K562 (cell line): ENCODE measurements around the gene FILIP1L. TPM values are rescaled to one million over a fixed set of nuclear protein-coding genes. Genes with fewer than 3 reads are reported as not detected.

Experiments used
- ATAC-seq: fragments of 200-7000 bp; cut with Tn5 transposase; 3 replicates; pipeline ENCODE4 v1.9.1; 2020; ENCODE audit warnings: moderate library complexity
- BruUV-seq: library from RNA; stranded (reverse); fragments of 400-500 nt; replicated peaks from 2 replicates; lab custom pipeline; 2021; lab: Mats Ljungman, UMichigan
- CTCF ChIA-PET: fragments of 300-600 bp; formaldehyde crosslinking; extraction: SDS; loops from one replicate; lab custom pipeline; 2021; ENCODE audit warnings: low intra/inter-chr PET ratio; lab: Yijun Ruan, JAX
- POLR2A ChIA-PET: fragments of 300-600, 350-650 bp; sonication (Branson Sonifier 250); formaldehyde crosslinking; extraction: SDS; loops from one replicate; lab custom pipeline; 2021; ENCODE audit warnings: antibody characterized with exemption, inconsistent platforms; lab: Yijun Ruan, JAX
- DNase-seq, 4 experiments: peaks; one replicate each; pipeline versions ENCODE4 v3.0.0 to v3.0.0-alpha.2; 2011 to 2018; ENCODE audit warnings: low spot score in 3 of 4, mixed read lengths in 3 of 4; ENCODE audit errors: extremely low read depth in 1 of 4
- FAIRE-seq: peaks from 2 replicates; lab custom pipeline; 2011; peaks lifted over from hg19 to GRCh38; lab: Jason Lieb, UNC
- H2AFZ ChIP-seq: 2 replicates; pipeline ENCODE4 v1.6.0; 2011; ENCODE audit warnings: low read depth, low read length, control low read depth, inconsistent platforms
- H3K27ac ChIP-seq: fragments of 200-600 bp; 3 replicates; pipeline ENCODE4 v1.8.0; 2011; ENCODE audit warnings: low read depth, mild to moderate bottlenecking, control low read depth, inconsistent platforms, low read length, moderate library complexity, mixed read lengths; ENCODE audit errors: extremely low read depth
- H3K27me3 ChIP-seq, 2 experiments: fragments of 300-600 bp in 1 of 2; 2 replicates in 1 of 2; 3 replicates in 1 of 2; pipeline versions ENCODE4 v1.6.0 to v1.8.0; 2011; ENCODE audit warnings: inconsistent platforms in 2 of 2, low read length in 2 of 2, mild to moderate bottlenecking in 1 of 2, mixed read lengths in 1 of 2, moderate library complexity in 1 of 2; ENCODE audit not compliant: control insufficient read depth in 2 of 2, insufficient read depth in 2 of 2
- H3K36me3 ChIP-seq: fragments of 300-600 bp; 3 replicates; pipeline ENCODE4 v1.8.0; 2011; ENCODE audit warnings: mild to moderate bottlenecking, low read length, inconsistent platforms; ENCODE audit not compliant: control insufficient read depth, insufficient read depth
- H3K4me1 ChIP-seq, 2 experiments: fragments of 200-600 bp in 1 of 2; replicated peaks in 1 of 2; 2 replicates in 1 of 2; 3 replicates in 1 of 2; pipeline versions ENCODE4 v1.5.1 to v1.8.0; 2011; ENCODE audit warnings: inconsistent platforms in 2 of 2, low read length in 2 of 2, mild to moderate bottlenecking in 1 of 2, mixed read lengths in 1 of 2, moderate library complexity in 1 of 2; ENCODE audit not compliant: control insufficient read depth in 2 of 2, insufficient read depth in 2 of 2
- H3K4me2 ChIP-seq: 2 replicates; pipeline ENCODE4 v1.6.1; 2011; ENCODE audit warnings: low read length, control low read depth, inconsistent platforms, mixed read lengths; ENCODE audit not compliant: insufficient read depth
- H3K4me3 ChIP-seq: fragments of 200-600 bp; sonication (generic), shearing (Covaris generic); 2 replicates; pipeline ENCODE4 v1.5.1; 2016; ENCODE audit warnings: control low read depth, inconsistent platforms
- H3K79me2 ChIP-seq: fragments of 200-600 bp; 3 replicates; pipeline ENCODE4 v1.8.0; 2011; ENCODE audit warnings: low read length, inconsistent platforms; ENCODE audit not compliant: control insufficient read depth, insufficient read depth
- H3K9ac ChIP-seq, 2 experiments: 2 replicates each; pipeline versions ENCODE4 v1.6.0 to v1.6.1; 2011; ENCODE audit warnings: low read depth in 2 of 2, low read length in 2 of 2, control low read depth in 1 of 2, inconsistent platforms in 1 of 2, mild to moderate bottlenecking in 1 of 2, mixed read lengths in 1 of 2; ENCODE audit not compliant: insufficient read depth in 1 of 2
- H3K9me1 ChIP-seq: one replicate; pipeline ENCODE4 v1.6.0; 2011; ENCODE audit warnings: inconsistent platforms, mild to moderate bottlenecking, low read length, moderate library complexity; ENCODE audit not compliant: control insufficient read depth, insufficient read depth
- H3K9me3 ChIP-seq: replicated peaks from 2 replicates; pipeline ENCODE4 v1.5.1; 2011; ENCODE audit warnings: low read depth, low read length, inconsistent platforms; ENCODE audit not compliant: control insufficient read depth, insufficient read depth
- H4K20me1 ChIP-seq: replicated peaks from 2 replicates; pipeline ENCODE4 v1.6.1; 2011; ENCODE audit warnings: low read length, inconsistent platforms, mixed read lengths; ENCODE audit not compliant: control insufficient read depth, insufficient read depth
- CSDE1 ChIP-seq, 2 experiments: fragments of 450-650 bp; IDR thresholded peaks; 2 replicates each; pipeline ENCODE4 v1.6.1; 2016; ENCODE audit warnings: mild to moderate bottlenecking in 1 of 2
- SPI1 ChIP-seq: IDR thresholded peaks from 2 replicates; pipeline ENCODE4 v1.6.1; 2011; ENCODE audit warnings: low read depth, low read length, control low read depth, borderline replicate concordance
- WGBS: fragments of 100-300 bp; shearing (Covaris generic); methylation state at CpG from one replicate; pipeline ENCODE4 v1.1.6; 2016; ENCODE audit warnings: low coverage, mixed read lengths; ENCODE audit not compliant: insufficient coverage; ENCODE audit errors: missing lambda C conversion rate; 5-methylcytosine and 5-hydroxymethylcytosine counted together
- in situ Hi-C: fragments of 300-500 bp; cut with MboI; formaldehyde crosslinking; loops from 4 replicates; pipeline ENCODE4 v1.15.0; 2018; ENCODE audit warnings: inconsistent platforms, mixed read lengths
- intact Hi-C: fragments of 100-400 bp; cut with micrococcal nuclease; formaldehyde crosslinking; loops from 2 replicates; pipeline ENCODE4 v1.14.2; 2022
- polyA plus RNA-seq, 8 experiments: library from polyadenylated mRNA; depleted of rRNA in 4 of 8; stranded (reverse) in 5 of 8; unstranded in 3 of 8; fragments of >200 nt; fragmentation: Nextera tagmentation in 2 of 8; fragmentation: Illumina TruSeq in 1 of 8; extraction: Ambion mirVana in 2 of 8; extraction: Trizol in 1 of 8; gene quantifications; 2 replicates each; pipeline versions ENCODE4 v1.2.1 to v1.2.3, GENCODE V29; 2011 to 2014; ENCODE audit warnings: inconsistent platforms in 1 of 8, missing spikeins in 1 of 8
- total RNA-seq, 7 experiments: library from RNA; depleted of rRNA in 6 of 7; stranded (reverse); fragments of >200 nt in 6 of 7; fragmentation: Illumina TruSeq in 2 of 7; extraction: Trizol in 2 of 7; gene quantifications; 2 replicates each; pipeline versions ENCODE4 v1.2.1 to v1.2.3, GENCODE V29; 2011 to 2021; ENCODE audit warnings: low replicate concordance in 1 of 7
- TF ChIP-seq, protein P1 (sequence below): sonication (generic); IDR thresholded peaks from 2 replicates; pipeline ENCODE4 v1.6.1; 2016
- TF ChIP-seq, protein P2 (sequence below): fragments of 450-650 bp; IDR thresholded peaks from 2 replicates; pipeline ENCODE4 v1.6.1; 2018; ENCODE audit not compliant: partially characterized antibody

The FILIP1L gene
- total and polyA plus RNA-seq, 9 of the 15 experiments (the other 6 are each of a cell fraction or from before 2014, with no cell fraction given): 0.50 to 2.1 (median 1.1) TPM

DNA sequence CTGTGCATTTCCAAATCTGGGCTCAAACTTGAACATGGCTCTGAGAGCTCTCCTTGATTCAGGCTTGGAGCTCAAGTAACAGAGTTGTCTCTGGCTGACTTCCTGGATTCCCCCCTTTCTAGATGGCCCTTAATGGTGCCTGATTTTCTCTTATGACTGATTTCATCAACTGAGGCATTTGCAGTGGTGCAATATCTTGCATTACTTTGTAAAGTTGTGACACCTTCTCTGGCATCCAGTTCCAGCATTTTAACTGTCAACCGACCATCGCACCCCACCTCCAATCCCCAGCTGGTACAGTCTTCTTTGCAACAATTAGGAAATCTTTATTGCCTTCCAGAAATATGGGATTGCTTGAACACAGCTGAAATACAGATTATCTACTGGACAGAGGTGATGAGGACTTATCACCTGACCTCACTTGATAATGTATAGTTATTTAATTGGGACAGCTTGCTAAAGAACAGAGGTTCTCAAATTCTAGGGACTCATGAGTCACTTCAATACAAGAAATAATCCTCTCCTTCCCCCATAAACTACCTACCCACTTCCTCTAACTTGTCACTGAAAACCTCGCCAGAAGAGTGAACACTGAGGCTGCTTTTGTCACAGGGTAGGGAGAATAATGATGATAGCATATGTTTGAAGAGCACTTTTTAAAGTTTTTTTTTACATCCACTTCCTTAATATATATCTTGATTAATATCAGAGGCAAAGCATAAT, 41.8 kb downstream of the FILIP1L start:
- FAIRE-seq: no peak
- no peak for DNase-seq
- peaks cover 2 to 31% of the 10 kb centered on the region in 2 experiments; a peak in 3 of 5 replicates for H3K4me1 ChIP-seq
- ATAC-seq: no peak
- no TSS peak for BruUV-seq
- H3K9me1 ChIP-seq: no peaks in the 10 kb centered on the region
- ChIA-PET CTCF (no interaction called here), POLR2A (no interaction called here)
- in situ Hi-C loops (loop anchor here (10.0 to 25.0 kb wide), 2 partner anchors 182 to 235 kb away; no protein-coding TSS in a partner anchor), intact Hi-C loops (no loop called here)
- no peaks in the 10 kb centered on the region for H3K36me3 ChIP-seq
- 31% methylated on average over 3 of the region's 3 CpGs for WGBS
- no peak overlapping the region for H2AFZ ChIP-seq
- no peak overlapping the region for H3K4me3 ChIP-seq
- H3K27ac ChIP-seq: no peak overlapping the region
- no peaks in the 10 kb centered on the region for H4K20me1 ChIP-seq
- TF ChIP-seq CSDE1 (IDR thresholded peaks at IDR 0.05) (no peak), SPI1 (peak; percentile 65)
- TF ChIP-seq, protein P1, sequence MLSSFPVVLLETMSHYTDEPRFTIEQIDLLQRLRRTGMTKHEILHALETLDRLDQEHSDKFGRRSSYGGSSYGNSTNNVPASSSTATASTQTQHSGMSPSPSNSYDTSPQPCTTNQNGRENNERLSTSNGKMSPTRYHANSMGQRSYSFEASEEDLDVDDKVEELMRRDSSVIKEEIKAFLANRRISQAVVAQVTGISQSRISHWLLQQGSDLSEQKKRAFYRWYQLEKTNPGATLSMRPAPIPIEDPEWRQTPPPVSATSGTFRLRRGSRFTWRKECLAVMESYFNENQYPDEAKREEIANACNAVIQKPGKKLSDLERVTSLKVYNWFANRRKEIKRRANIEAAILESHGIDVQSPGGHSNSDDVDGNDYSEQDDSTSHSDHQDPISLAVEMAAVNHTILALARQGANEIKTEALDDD: peak; percentile 60; the same call in 1 of the 2 replicates
- TF ChIP-seq, protein P2, sequence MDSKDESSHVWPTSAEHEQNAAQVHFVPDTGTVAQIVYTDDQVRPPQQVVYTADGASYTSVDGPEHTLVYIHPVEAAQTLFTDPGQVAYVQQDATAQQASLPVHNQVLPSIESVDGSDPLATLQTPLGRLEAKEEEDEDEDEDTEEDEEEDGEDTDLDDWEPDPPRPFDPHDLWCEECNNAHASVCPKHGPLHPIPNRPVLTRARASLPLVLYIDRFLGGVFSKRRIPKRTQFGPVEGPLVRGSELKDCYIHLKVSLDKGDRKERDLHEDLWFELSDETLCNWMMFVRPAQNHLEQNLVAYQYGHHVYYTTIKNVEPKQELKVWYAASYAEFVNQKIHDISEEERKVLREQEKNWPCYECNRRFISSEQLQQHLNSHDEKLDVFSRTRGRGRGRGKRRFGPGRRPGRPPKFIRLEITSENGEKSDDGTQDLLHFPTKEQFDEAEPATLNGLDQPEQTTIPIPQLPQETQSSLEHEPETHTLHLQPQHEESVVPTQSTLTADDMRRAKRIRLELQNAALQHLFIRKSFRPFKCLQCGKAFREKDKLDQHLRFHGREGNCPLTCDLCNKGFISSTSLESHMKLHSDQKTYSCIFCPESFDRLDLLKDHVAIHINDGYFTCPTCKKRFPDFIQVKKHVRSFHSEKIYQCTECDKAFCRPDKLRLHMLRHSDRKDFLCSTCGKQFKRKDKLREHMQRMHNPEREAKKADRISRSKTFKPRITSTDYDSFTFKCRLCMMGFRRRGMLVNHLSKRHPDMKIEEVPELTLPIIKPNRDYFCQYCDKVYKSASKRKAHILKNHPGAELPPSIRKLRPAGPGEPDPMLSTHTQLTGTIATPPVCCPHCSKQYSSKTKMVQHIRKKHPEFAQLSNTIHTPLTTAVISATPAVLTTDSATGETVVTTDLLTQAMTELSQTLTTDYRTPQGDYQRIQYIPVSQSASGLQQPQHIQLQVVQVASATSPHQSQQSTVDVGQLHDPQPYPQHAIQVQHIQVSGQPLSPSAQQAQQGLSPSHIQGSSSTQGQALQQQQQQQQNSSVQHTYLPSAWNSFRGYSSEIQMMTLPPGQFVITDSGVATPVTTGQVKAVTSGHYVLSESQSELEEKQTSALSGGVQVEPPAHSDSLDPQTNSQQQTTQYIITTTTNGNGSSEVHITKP: peak; percentile 12
- no peaks in the 10 kb centered on the region for H3K27me3 ChIP-seq
- no peak overlapping the region for H3K9ac ChIP-seq
- no peaks in the 10 kb centered on the region for H3K9me3 ChIP-seq
- H3K79me2 ChIP-seq: no peaks in the 10 kb centered on the region; the same call in 2 of the 3 replicates
- no peak overlapping the region for H3K4me2 ChIP-seq
